ENCODE data around the gene ABCA6. TPM values are rescaled to one million over a fixed set of nuclear protein-coding genes. Genes with fewer than 3 reads are reported as not detected.

ABCA6 gene
- total RNA-seq, 1 donor from 2014 or later, result 0.50 TPM

GRCh38 chr17:69048634-69049033 is 93.1 kb downstream of the ABCA6 start:
- DNase-seq (ENCODE audit: low read depth), result no peak

GRCh38 chr17:69047368-69048263 is 94.1 kb downstream of the ABCA6 start:
- peak; percentile 74 for DNase-seq (ENCODE audit: low read depth)

- DNase-seq (ENCODE audit: low read depth), result no peak
These were observed 95.4 kb downstream of the ABCA6 start for GRCh38 chr17:69046121-69046807.

GRCh38 chr17:69045646-69046045 is 96.0 kb downstream of the ABCA6 start:
- DNase-seq (ENCODE audit: low read depth), result no peak

GRCh38 chr17:69044371-69044770 is 97.3 kb downstream of the ABCA6 start:
- no peak for DNase-seq (ENCODE audit: low read depth)

- DNase-seq (ENCODE audit: low read depth), result no peak
These were observed 98.5 kb downstream of the ABCA6 start for GRCh38 chr17:69043098-69043734.

GRCh38 chr17:69042308-69042707 is 99.4 kb downstream of the ABCA6 start:
- no peak for DNase-seq (ENCODE audit: low read depth)

- no peak for DNase-seq (ENCODE audit: low read depth)
These were observed 109.9 kb downstream of the ABCA6 start for GRCh38 chr17:69031839-69032238.

GRCh38 chr17:69030169-69030568 is 111.5 kb downstream of the ABCA6 start:
- DNase-seq (ENCODE audit: low read depth), result no peak

Other genes with a start within 250 kb of the ABCA6 start
- 0.17 TPM in 1 of 2 replicates, not detected in the other for gene ABCA8, start 186.5 kb downstream of the ABCA6 start, total RNA-seq
- 0.20 TPM in 1 of 2 replicates, not detected in the other for gene ABCA9, start 81.0 kb downstream of the ABCA6 start, total RNA-seq
- gene ABCA10, start 86.9 kb upstream of the ABCA6 start, total RNA-seq, result 0.55 TPM in 1 of 2 replicates, not detected in the other
- 5.7 and 10.4 TPM in 2 replicates for gene ABCA5, start 185.2 kb upstream of the ABCA6 start, total RNA-seq